Choroid plexus epithelial cell (primary cell): ENCODE data around the gene TMEM252.

Source experiments
- DNase-seq: peaks from one replicate; pipeline ENCODE4 v3.0.0-alpha.2; 2010; ENCODE audit warnings: low read depth
- H3K4me3 ChIP-seq: 2 replicates; pipeline ENCODE4 v1.5.1; 2011; ENCODE audit warnings: low read depth, mild to moderate bottlenecking, control low read depth, low read length, moderate library complexity
- TF ChIP-seq, protein P1 (sequence below): conservative IDR thresholded peaks from 2 replicates; pipeline ENCODE4 v1.5.1; 2011; ENCODE audit warnings: low read depth, mild to moderate bottlenecking, control low read depth, inconsistent platforms, low read length, moderate library complexity

Gene TMEM252

DNA sequence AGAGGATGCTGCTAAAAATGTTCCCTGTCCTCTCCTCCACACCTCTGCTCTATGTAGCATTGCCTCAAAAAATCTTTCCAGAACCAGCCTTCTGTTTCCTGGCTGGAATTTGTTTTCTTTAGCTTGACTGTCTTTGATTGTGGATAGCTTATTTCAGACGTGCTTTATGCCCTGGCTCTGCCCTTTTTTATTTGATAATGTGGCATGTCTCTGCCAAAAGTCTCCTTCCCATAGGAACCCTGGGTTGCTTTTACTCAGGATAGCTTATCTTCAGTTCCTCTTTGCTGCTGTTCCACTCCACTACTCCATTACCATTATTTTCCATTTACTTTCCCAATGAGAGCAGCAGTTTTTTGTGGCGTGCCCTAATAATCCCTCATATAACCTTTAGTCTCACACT, 885 bp upstream of the TMEM252 start:
- peak; percentile 4 for DNase-seq
- no peak overlapping the region for H3K4me3 ChIP-seq
- TF ChIP-seq, protein P1, sequence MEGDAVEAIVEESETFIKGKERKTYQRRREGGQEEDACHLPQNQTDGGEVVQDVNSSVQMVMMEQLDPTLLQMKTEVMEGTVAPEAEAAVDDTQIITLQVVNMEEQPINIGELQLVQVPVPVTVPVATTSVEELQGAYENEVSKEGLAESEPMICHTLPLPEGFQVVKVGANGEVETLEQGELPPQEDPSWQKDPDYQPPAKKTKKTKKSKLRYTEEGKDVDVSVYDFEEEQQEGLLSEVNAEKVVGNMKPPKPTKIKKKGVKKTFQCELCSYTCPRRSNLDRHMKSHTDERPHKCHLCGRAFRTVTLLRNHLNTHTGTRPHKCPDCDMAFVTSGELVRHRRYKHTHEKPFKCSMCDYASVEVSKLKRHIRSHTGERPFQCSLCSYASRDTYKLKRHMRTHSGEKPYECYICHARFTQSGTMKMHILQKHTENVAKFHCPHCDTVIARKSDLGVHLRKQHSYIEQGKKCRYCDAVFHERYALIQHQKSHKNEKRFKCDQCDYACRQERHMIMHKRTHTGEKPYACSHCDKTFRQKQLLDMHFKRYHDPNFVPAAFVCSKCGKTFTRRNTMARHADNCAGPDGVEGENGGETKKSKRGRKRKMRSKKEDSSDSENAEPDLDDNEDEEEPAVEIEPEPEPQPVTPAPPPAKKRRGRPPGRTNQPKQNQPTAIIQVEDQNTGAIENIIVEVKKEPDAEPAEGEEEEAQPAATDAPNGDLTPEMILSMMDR = no peak

DNA sequence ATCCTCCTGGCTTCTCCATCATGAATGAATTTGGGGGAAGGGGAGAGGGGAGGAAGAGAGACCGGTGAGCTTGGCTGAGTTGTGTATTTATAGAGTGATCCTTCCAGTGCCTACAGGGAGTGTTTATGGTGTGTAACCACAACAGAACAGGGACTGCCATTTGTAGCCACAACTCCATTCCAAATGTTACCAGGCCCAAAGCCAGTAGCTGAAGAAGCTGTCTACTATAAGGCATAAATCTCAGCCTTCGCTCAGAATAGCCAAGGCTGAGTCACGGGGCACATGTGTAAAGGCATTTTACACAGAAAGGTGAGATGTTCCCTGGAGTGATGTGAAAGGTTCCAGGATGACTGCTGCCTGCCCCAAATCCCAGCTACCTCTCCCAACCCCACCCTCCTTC, 2.5 kb downstream of the TMEM252 start:
- TF ChIP-seq, protein P1 = no peak
- no peak for DNase-seq
- no peak overlapping the region for H3K4me3 ChIP-seq

DNA sequence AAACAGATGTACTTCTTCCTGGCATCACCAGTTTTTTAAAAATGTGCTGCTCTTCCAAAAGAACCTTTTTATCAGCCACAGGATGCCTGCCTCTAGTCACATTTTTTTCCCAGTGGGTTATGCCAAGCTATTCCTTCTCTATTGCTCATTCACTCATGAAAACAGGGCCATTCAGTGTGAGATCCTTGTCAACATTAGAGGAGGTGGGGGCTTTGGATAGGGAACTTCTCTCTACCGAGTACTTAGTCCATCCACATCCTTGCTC, 3.1 kb downstream of the TMEM252 start:
- TF ChIP-seq, protein P1 = no peak
- H3K4me3 ChIP-seq = no peak overlapping the region
- no peak for DNase-seq

DNA sequence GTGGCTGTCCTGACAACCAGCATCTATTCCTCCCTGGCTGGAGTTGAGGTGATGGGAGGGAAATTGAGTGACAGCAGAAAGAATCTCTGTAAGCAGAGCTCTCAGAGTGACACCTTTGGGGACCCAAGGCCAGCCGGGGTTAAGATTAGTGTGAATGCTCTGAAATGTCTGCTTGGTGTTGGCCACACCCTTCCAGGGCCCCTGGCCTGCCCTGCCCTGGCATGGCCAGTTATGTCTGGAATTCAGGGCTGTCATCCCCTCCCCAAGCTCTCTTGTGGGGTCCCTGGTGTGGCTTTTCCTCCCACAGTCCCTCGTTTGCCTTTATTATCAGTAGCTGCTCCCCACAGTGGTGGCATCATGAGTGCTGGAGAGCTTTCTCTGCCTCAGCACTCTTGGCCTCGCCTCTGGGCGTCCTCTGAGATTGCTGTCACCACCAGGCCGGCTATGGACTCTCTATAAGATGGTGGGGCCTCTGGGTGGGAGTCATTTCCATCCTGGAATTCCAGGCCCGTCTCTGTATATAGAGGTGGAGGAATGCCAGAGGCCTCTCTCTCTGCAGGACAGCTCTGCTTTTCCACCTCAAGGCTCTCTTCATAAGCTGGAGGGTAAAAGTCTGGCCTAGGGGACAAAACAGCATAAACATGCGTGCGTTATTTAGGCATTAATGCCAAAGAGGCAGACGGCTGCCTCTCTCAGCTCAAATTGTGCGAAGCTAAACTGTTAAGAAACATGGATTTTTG, 3.6 kb downstream of the TMEM252 start:
- TF ChIP-seq, protein P1 = no peak
- DNase-seq = no peak
- H3K4me3 ChIP-seq = no peak overlapping the region

DNA sequence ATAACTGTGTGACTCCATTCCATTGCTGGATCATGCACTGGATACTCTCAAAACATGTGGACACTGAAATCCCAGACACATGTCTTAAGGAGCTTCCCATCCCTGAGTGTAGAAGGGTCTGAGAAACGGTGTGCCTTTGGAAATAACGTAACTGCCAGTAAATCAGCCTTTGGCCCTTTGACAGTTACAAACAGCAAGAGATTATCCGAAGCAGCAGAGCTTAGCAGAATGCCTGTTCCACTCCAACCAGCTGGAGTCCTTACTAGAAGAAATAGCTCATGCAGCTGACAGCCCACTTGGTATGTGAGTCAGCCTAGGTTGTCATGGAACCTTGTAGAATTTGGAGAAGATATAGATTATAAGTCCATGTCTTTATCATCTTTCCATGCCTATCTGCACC, 7.0 kb downstream of the TMEM252 start:
- TF ChIP-seq, protein P1 = no peak
- peak; percentile 74 for DNase-seq
- no peak overlapping the region for H3K4me3 ChIP-seq

DNA sequence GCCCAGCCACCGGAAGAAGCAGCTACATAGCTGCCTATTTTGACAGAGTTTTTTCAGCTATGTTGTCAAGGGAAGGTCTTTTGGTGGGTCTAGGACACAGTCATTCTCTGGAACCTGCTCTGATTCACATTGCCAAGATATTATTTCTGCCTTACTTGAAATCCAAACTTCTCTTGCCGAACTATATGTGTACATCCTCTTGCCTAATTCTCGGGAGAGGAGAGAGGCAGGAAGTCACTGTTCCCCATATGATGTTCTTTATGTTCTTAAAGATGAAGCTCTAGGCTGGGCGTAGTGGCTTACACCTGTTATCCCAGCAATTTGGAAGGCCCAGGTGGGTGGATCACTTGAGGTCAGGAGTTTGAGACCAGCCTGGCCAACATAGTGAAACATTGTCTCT, 8.6 kb downstream of the TMEM252 start:
- TF ChIP-seq, protein P1 = no peak
- H3K4me3 ChIP-seq = no peak overlapping the region

DNA sequence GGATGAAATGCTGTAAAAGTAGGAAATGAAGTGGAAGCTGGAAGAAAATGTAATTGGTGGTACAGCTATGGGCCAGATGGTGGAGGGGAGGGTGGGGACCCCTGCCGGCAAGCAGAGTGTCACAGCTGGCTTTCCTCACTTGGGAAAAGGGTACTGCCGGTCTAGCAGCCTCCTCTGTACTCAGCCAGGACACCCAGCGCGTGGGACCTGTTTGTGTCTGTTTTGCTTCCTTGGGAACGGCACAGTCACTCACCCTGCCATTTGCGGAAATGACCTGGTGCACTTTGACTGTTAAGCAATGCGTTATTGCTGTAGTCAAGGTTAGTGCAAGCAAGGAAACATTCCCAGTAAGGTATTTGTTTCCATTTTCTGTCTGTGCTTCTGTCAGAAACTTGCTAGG, 10.1 kb downstream of the TMEM252 start:
- TF ChIP-seq, protein P1 = peak; percentile 32
- DNase-seq = peak; percentile 86
- no peak overlapping the region for H3K4me3 ChIP-seq

More for the DNA sequence above, 8.6 kb downstream of the TMEM252 start:
- no peak for DNase-seq
